Stomach (tissue), 9 donors: ENCODE data around the gene CELF2. TPM values are rescaled to one million over a fixed set of nuclear protein-coding genes. Genes with fewer than 3 reads are reported as not detected.

Source experiments
- DNase-seq, 2 donors: peaks; one replicate each; pipeline versions ENCODE4 v3.0.0 to v3.0.0-alpha.2; 2013 to 2019
- H3K27ac ChIP-seq, 5 donors: fragments of 200-600 bp in 4 of 5; sonication (generic) in 4 of 5; one replicate each; pipeline ENCODE4 v1.5.1; 2013 to 2019; ENCODE audit warnings: mild to moderate bottlenecking in 1 of 5, moderate library complexity in 1 of 5
- H3K27me3 ChIP-seq, 3 donors: fragments of 200-600 bp; sonication (generic); one replicate each; pipeline ENCODE4 v1.5.1; 2017 to 2019; ENCODE audit warnings: mixed run types in 1 of 3
- H3K36me3 ChIP-seq, 4 donors: fragments of 200-600 bp; sonication (generic); 1 replicate in 3 of 4; 2 replicates in 1 of 4; pipeline ENCODE4 v1.5.1; 2016 to 2019
- H3K4me1 ChIP-seq, 4 donors: fragments of 200-600 bp; sonication (generic); one replicate each; pipeline ENCODE4 v1.5.1; 2016 to 2019
- H3K4me3 ChIP-seq, 4 donors: fragments of 200-600 bp; sonication (generic) in 3 of 4; one replicate each; pipeline ENCODE4 v1.5.1; 2016 to 2019; ENCODE audit warnings: mild to moderate bottlenecking in 1 of 4
- H3K9me3 ChIP-seq, 4 donors: fragments of 200-600 bp; sonication (generic); one replicate each; pipeline ENCODE4 v1.5.1; 2016 to 2019
- CTCF ChIP-seq, 7 experiments: fragments of 450-650 bp in 4 of 7; fragments of 200-600 bp in 3 of 7; sonication (generic) in 3 of 7; IDR thresholded peaks; one replicate each; pipeline ENCODE4 v1.5.1; 2016 to 2019; ENCODE audit warnings: antibody characterized with exemption in 7 of 7, control low read depth in 2 of 7, mild to moderate bottlenecking in 1 of 7
- EP300 ChIP-seq: sonication (generic); formaldehyde crosslinking; IDR thresholded peaks from one replicate; pipeline ENCODE4 v1.6.1; 2017; ENCODE audit warnings: antibody characterized with exemption
- POLR2A ChIP-seq, 4 donors: fragments of 450-650 bp; IDR thresholded peaks; one replicate each; pipeline ENCODE4 v1.6.1; 2016; ENCODE audit warnings: antibody characterized with exemption in 4 of 4, control low read depth in 2 of 4, mild to moderate bottlenecking in 1 of 4, moderate library complexity in 1 of 4
- POLR2AphosphoS5 ChIP-seq, 3 donors: sonication (generic); formaldehyde crosslinking; IDR thresholded peaks; one replicate each; pipeline ENCODE4 v1.6.1; 2016; ENCODE audit warnings: antibody characterized with exemption in 3 of 3
- WGBS, 5 donors: extraction: QIAGEN DNeasy Blood & Tissue Kit in 3 of 5; methylation state at CpG; one replicate each; pipeline versions ENCODE4 v1.1.5 to v1.1.7; 2013 to 2018; 5-methylcytosine and 5-hydroxymethylcytosine counted together
- intact Hi-C: fragments of 100-400 bp; cut with DNase I; formaldehyde crosslinking; loops from one replicate; pipeline ENCODE4 v1.15.1; 2023; ENCODE audit warnings: low total_unique reads
- polyA plus RNA-seq, 3 donors: library from polyadenylated mRNA; stranded (reverse); fragments of 200-250 nt; gene quantifications; one replicate each; pipeline ENCODE4 v1.2.3, GENCODE V29; 2013
- total RNA-seq, 5 donors: library from RNA; depleted of rRNA; stranded (reverse); fragments of >200 nt; gene quantifications; one replicate each; pipeline versions ENCODE4 v1.1.0 to v1.2.3, GENCODE V29; 2014 to 2016
- donor health status: healthy with polysubstance abuse.
- donor health status: Bipolar disorder and iron deficiency.
- donor health status: healthy.

Gene CELF2
- total and polyA plus RNA-seq, 8 donors = 3.9 to 65.3 (median 36.1) TPM

GRCh38 chr10:11009471-11010308, 8.0 kb upstream of the CELF2 start:
- no peak for TF ChIP-seq EP300
- TF ChIP-seq POLR2AphosphoS5 (IDR thresholded peaks at IDR 0.05) = no peak
- no peak for TF ChIP-seq CTCF (IDR thresholded peaks at IDR 0.05)
- TF ChIP-seq POLR2A (IDR thresholded peaks at IDR 0.05) = no peak
- Histone ChIP-seq H3K27me3 (peaks cover 0 to 7% (median 0%) of the 10 kb centered on the region in 3 donors), H3K4me1 (no peaks in the 10 kb centered on the region), H3K36me3 (no peaks in the 10 kb centered on the region), H3K4me3 (no peak overlapping the region), H3K9me3 (no peaks in the 10 kb centered on the region), H3K27ac (no peak overlapping the region)
- 77 to 84% (median 81%) methylated on average over 13 of the region's 13 CpGs for WGBS, 5 donors
- intact Hi-C loops = no loop called here
- DNase-seq = no peak

GRCh38 chr10:11010582-11010981, 7.1 kb upstream of the CELF2 start:
- intact Hi-C loops = no loop called here
- no peaks in the 10 kb centered on the region for H3K36me3 ChIP-seq
- H3K27me3 ChIP-seq = peaks cover 0 to 7% (median 0%) of the 10 kb centered on the region in 3 donors
- TF ChIP-seq CTCF (IDR thresholded peaks at IDR 0.05) (no peak), POLR2A (IDR thresholded peaks at IDR 0.05) (no peak), EP300 (no peak), POLR2AphosphoS5 (IDR thresholded peaks at IDR 0.05) (no peak)
- H3K4me1 ChIP-seq = no peaks in the 10 kb centered on the region
- no peak overlapping the region for H3K27ac ChIP-seq
- DNase-seq = no peak
- no peak overlapping the region for H3K4me3 ChIP-seq
- H3K9me3 ChIP-seq = no peaks in the 10 kb centered on the region
- WGBS, 5 donors = 79 to 93% (median 87%) methylated on average over 6 of the region's 6 CpGs

GRCh38 chr10:11011436-11011835, 6.2 kb upstream of the CELF2 start:
- peaks cover 0 to 12% (median 0%) of the 10 kb centered on the region in 3 donors for H3K27me3 ChIP-seq
- no peak overlapping the region for H3K4me3 ChIP-seq
- no peaks in the 10 kb centered on the region for H3K9me3 ChIP-seq
- H3K36me3 ChIP-seq = no peaks in the 10 kb centered on the region
- TF ChIP-seq CTCF (IDR thresholded peaks at IDR 0.05) = no peak
- no peak for TF ChIP-seq POLR2A (IDR thresholded peaks at IDR 0.05)
- no peak for TF ChIP-seq POLR2AphosphoS5 (IDR thresholded peaks at IDR 0.05)
- no peak for TF ChIP-seq EP300
- no peak overlapping the region for H3K27ac ChIP-seq
- DNase-seq = no peak
- no peaks in the 10 kb centered on the region for H3K4me1 ChIP-seq
- intact Hi-C loops = no loop called here
- whole genome bisulfite sequencing, 5 donors = 85 to 92% (median 86%) methylated on average over 2 of the region's 2 CpGs

- H3K27me3 ChIP-seq = peaks cover 0 to 16% (median 0%) of the 10 kb centered on the region in 3 donors
- no peak overlapping the region for H3K27ac ChIP-seq
- peaks cover 0 to 3% (median under 1%) of the 10 kb centered on the region in 4 donors for H3K4me1 ChIP-seq
- H3K9me3 ChIP-seq = no peaks in the 10 kb centered on the region
- TF ChIP-seq POLR2A (IDR thresholded peaks at IDR 0.05) (no peak), POLR2AphosphoS5 (IDR thresholded peaks at IDR 0.05) (no peak), EP300 (no peak), CTCF (IDR thresholded peaks at IDR 0.05) (no peak)
- intact Hi-C loops = no loop called here
- DNase-seq = no peak
- H3K36me3 ChIP-seq = no peaks in the 10 kb centered on the region
- WGBS, 5 donors = 42 to 51% (median 44%) methylated on average over 3 of the region's 3 CpGs
- no peak overlapping the region for H3K4me3 ChIP-seq
Observed at GRCh38 chr10:11011984-11012383, 5.7 kb upstream of the CELF2 start.
